ENCODE measurements around the gene FHOD1.

DNA sequence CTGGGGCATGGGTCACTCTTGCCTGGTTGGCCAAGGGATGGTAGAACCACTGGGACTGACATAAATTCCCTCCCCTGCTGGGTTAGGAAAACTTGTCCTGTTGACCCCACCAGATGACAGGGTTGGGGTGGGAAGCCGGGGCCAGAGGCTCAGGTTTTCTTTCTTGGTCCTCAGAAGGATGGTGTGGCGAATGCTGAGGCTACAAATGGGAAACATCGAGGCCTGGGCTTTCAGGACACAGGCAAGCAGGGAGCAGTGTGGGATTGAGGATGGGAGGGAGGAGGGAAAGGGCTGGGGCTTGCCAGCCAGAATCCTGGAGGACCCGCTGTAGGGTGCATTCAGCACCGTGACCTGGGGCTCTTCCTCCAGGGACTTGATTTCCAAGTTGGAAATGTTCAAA is 17.6 kb upstream of the FHOD1 start:
- TF ChIP-seq, protein P1, sequence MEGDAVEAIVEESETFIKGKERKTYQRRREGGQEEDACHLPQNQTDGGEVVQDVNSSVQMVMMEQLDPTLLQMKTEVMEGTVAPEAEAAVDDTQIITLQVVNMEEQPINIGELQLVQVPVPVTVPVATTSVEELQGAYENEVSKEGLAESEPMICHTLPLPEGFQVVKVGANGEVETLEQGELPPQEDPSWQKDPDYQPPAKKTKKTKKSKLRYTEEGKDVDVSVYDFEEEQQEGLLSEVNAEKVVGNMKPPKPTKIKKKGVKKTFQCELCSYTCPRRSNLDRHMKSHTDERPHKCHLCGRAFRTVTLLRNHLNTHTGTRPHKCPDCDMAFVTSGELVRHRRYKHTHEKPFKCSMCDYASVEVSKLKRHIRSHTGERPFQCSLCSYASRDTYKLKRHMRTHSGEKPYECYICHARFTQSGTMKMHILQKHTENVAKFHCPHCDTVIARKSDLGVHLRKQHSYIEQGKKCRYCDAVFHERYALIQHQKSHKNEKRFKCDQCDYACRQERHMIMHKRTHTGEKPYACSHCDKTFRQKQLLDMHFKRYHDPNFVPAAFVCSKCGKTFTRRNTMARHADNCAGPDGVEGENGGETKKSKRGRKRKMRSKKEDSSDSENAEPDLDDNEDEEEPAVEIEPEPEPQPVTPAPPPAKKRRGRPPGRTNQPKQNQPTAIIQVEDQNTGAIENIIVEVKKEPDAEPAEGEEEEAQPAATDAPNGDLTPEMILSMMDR (IDR thresholded peaks at IDR 0.05) = no peak
- no peak for TF ChIP-seq POLR2A (IDR thresholded peaks at IDR 0.05)

Data from Peyer's patch (tissue), 4 donors.